ENCODE measurements around the gene CSTF2.
A peak's percentile ranks its signal among the peaks of the same experiment; 100 is the strongest.
"Not testable (repeated sequence)": the region's sequence is repeated elsewhere in the genome, so short reads cannot be mapped to it uniquely, and the experiment has no call there.

Gene CSTF2

GRCh38 chrX:100819837-100820666, at the start of gene CSTF2:
Gene CSTF2, plus strand, starts transcription at chrX:100820391. Its CDS starts 26 bp downstream, at chrX:100820417.
- Histone ChIP-seq H3K27me3 (ENCODE audit: control insufficient read depth, insufficient read depth, low read length) (no peaks in the 10 kb centered on the region), H3K36me3 (ENCODE audit: control insufficient read depth, insufficient read depth, low read length) (no peaks in the 10 kb centered on the region), H3K4me1 (ENCODE audit: control insufficient read depth, insufficient read depth, low read length) (no peaks in the 10 kb centered on the region), H3K27ac (ENCODE audit: low read length) (no peak within 1 kb of the TSS), H3K9me3 (ENCODE audit: control insufficient read depth, insufficient read depth, low read length) (no peaks in the 10 kb centered on the region), H3K4me3 (ENCODE audit: low read length) (peak within 1 kb of the TSS; percentile 100; the same call in 1 of the 2 replicates)
- DNase-seq (ENCODE audit: low read depth, low spot score), result peak; percentile 41
- WGBS (ENCODE audit: insufficient coverage, insufficient read length), result no CpG with 5 or more reads among the region's 49 CpGs

- WGBS (ENCODE audit: insufficient coverage, insufficient read length), result no CpG with 5 or more reads among the region's 7 CpGs
- not testable (repeated sequence) for H3K36me3 ChIP-seq (ENCODE audit: control insufficient read depth, insufficient read depth, low read length); H3K4me3 ChIP-seq (ENCODE audit: low read length); H3K27ac ChIP-seq (ENCODE audit: low read length); H3K9me3 ChIP-seq (ENCODE audit: control insufficient read depth, insufficient read depth, low read length); H3K27me3 ChIP-seq (ENCODE audit: control insufficient read depth, insufficient read depth, low read length); DNase-seq (ENCODE audit: low read depth, low spot score); H3K4me1 ChIP-seq (ENCODE audit: control insufficient read depth, insufficient read depth, low read length)
These were observed 23.8 kb upstream of the CSTF2 start for GRCh38 chrX:100796371-100796770.

- WGBS (ENCODE audit: insufficient coverage, insufficient read length), result no CpG with 5 or more reads among the region's 4 CpGs
- Histone ChIP-seq H3K4me1 (ENCODE audit: control insufficient read depth, insufficient read depth, low read length) (no peaks in the 10 kb centered on the region), H3K27ac (ENCODE audit: low read length) (no peak overlapping the region), H3K27me3 (ENCODE audit: control insufficient read depth, insufficient read depth, low read length) (no peaks in the 10 kb centered on the region), H3K9me3 (ENCODE audit: control insufficient read depth, insufficient read depth, low read length) (no peaks in the 10 kb centered on the region), H3K4me3 (ENCODE audit: low read length) (no peak overlapping the region), H3K36me3 (ENCODE audit: control insufficient read depth, insufficient read depth, low read length) (no peaks in the 10 kb centered on the region)
- DNase-seq (ENCODE audit: low read depth, low spot score), result no peak
These were observed 22.8 kb upstream of the CSTF2 start for GRCh38 chrX:100797359-100797758.

GRCh38 chrX:100798484-100799214, 21.5 kb upstream of the CSTF2 start:
- no peaks in the 10 kb centered on the region for H3K36me3 ChIP-seq (ENCODE audit: control insufficient read depth, insufficient read depth, low read length)
- no peaks in the 10 kb centered on the region for H3K9me3 ChIP-seq (ENCODE audit: control insufficient read depth, insufficient read depth, low read length)
- H3K27ac ChIP-seq (ENCODE audit: low read length), result no peak overlapping the region
- no CpG with 5 or more reads among the region's 4 CpGs for WGBS (ENCODE audit: insufficient coverage, insufficient read length)
- no peaks in the 10 kb centered on the region for H3K4me1 ChIP-seq (ENCODE audit: control insufficient read depth, insufficient read depth, low read length)
- H3K27me3 ChIP-seq (ENCODE audit: control insufficient read depth, insufficient read depth, low read length), result no peaks in the 10 kb centered on the region
- H3K4me3 ChIP-seq (ENCODE audit: low read length), result no peak overlapping the region
- DNase-seq (ENCODE audit: low read depth, low spot score), result no peak

- H3K4me1 ChIP-seq (ENCODE audit: control insufficient read depth, insufficient read depth, low read length), result no peaks in the 10 kb centered on the region
- H3K27ac ChIP-seq (ENCODE audit: low read length), result no peak overlapping the region
- H3K9me3 ChIP-seq (ENCODE audit: control insufficient read depth, insufficient read depth, low read length), result no peaks in the 10 kb centered on the region
- WGBS (ENCODE audit: insufficient coverage, insufficient read length), result no CpG with 5 or more reads among the region's 3 CpGs
- H3K27me3 ChIP-seq (ENCODE audit: control insufficient read depth, insufficient read depth, low read length), result no peaks in the 10 kb centered on the region
- DNase-seq (ENCODE audit: low read depth, low spot score), result no peak
- no peaks in the 10 kb centered on the region for H3K36me3 ChIP-seq (ENCODE audit: control insufficient read depth, insufficient read depth, low read length)
- no peak overlapping the region for H3K4me3 ChIP-seq (ENCODE audit: low read length)
These were observed 17.3 kb upstream of the CSTF2 start for GRCh38 chrX:100802843-100803242.

GRCh38 chrX:100804780-100805179, 15.4 kb upstream of the CSTF2 start:
- H3K4me3 ChIP-seq (ENCODE audit: low read length), result no peak overlapping the region
- no peaks in the 10 kb centered on the region for H3K9me3 ChIP-seq (ENCODE audit: control insufficient read depth, insufficient read depth, low read length)
- WGBS (ENCODE audit: insufficient coverage, insufficient read length), result no CpG with 5 or more reads among the region's 1 CpG
- DNase-seq (ENCODE audit: low read depth, low spot score), result no peak
- no peaks in the 10 kb centered on the region for H3K27me3 ChIP-seq (ENCODE audit: control insufficient read depth, insufficient read depth, low read length)
- no peaks in the 10 kb centered on the region for H3K36me3 ChIP-seq (ENCODE audit: control insufficient read depth, insufficient read depth, low read length)
- H3K4me1 ChIP-seq (ENCODE audit: control insufficient read depth, insufficient read depth, low read length), result no peaks in the 10 kb centered on the region
- H3K27ac ChIP-seq (ENCODE audit: low read length), result no peak overlapping the region

GRCh38 chrX:100808265-100808664, 11.9 kb upstream of the CSTF2 start:
- not testable (repeated sequence) for H3K27ac ChIP-seq (ENCODE audit: low read length); H3K4me3 ChIP-seq (ENCODE audit: low read length); H3K4me1 ChIP-seq (ENCODE audit: control insufficient read depth, insufficient read depth, low read length); H3K27me3 ChIP-seq (ENCODE audit: control insufficient read depth, insufficient read depth, low read length); H3K36me3 ChIP-seq (ENCODE audit: control insufficient read depth, insufficient read depth, low read length); H3K9me3 ChIP-seq (ENCODE audit: control insufficient read depth, insufficient read depth, low read length); DNase-seq (ENCODE audit: low read depth, low spot score)
- WGBS (ENCODE audit: insufficient coverage, insufficient read length), result no CpG with 5 or more reads among the region's 7 CpGs

- no peak overlapping the region for H3K4me3 ChIP-seq (ENCODE audit: low read length)
- H3K36me3 ChIP-seq (ENCODE audit: control insufficient read depth, insufficient read depth, low read length), result no peaks in the 10 kb centered on the region
- no peaks in the 10 kb centered on the region for H3K4me1 ChIP-seq (ENCODE audit: control insufficient read depth, insufficient read depth, low read length)
- no peak overlapping the region for H3K27ac ChIP-seq (ENCODE audit: low read length)
- no peaks in the 10 kb centered on the region for H3K27me3 ChIP-seq (ENCODE audit: control insufficient read depth, insufficient read depth, low read length)
- WGBS (ENCODE audit: insufficient coverage, insufficient read length), result no CpG with 5 or more reads among the region's 12 CpGs
- H3K9me3 ChIP-seq (ENCODE audit: control insufficient read depth, insufficient read depth, low read length), result no peaks in the 10 kb centered on the region
- DNase-seq (ENCODE audit: low read depth, low spot score), result no peak
These were observed 7.7 kb upstream of the CSTF2 start for GRCh38 chrX:100812216-100813158.

GRCh38 chrX:100817340-100817739, 2.9 kb upstream of the CSTF2 start:
- no peak overlapping the region for H3K27ac ChIP-seq (ENCODE audit: low read length)
- H3K9me3 ChIP-seq (ENCODE audit: control insufficient read depth, insufficient read depth, low read length), result no peaks in the 10 kb centered on the region
- WGBS (ENCODE audit: insufficient coverage, insufficient read length), result no CpG with 5 or more reads among the region's 2 CpGs
- no peaks in the 10 kb centered on the region for H3K27me3 ChIP-seq (ENCODE audit: control insufficient read depth, insufficient read depth, low read length)
- no peaks in the 10 kb centered on the region for H3K4me1 ChIP-seq (ENCODE audit: control insufficient read depth, insufficient read depth, low read length)
- H3K36me3 ChIP-seq (ENCODE audit: control insufficient read depth, insufficient read depth, low read length), result no peaks in the 10 kb centered on the region
- DNase-seq (ENCODE audit: low read depth, low spot score), result no peak
- H3K4me3 ChIP-seq (ENCODE audit: low read length), result no peak overlapping the region

GRCh38 chrX:100819534-100819836, 706 bp upstream of the CSTF2 start:
- no CpG with 5 or more reads among the region's 15 CpGs for WGBS (ENCODE audit: insufficient coverage, insufficient read length)
- peak overlapping the region; percentile 100; the same call in 1 of the 2 replicates for H3K4me3 ChIP-seq (ENCODE audit: low read length)
- no peaks in the 10 kb centered on the region for H3K36me3 ChIP-seq (ENCODE audit: control insufficient read depth, insufficient read depth, low read length)
- H3K9me3 ChIP-seq (ENCODE audit: control insufficient read depth, insufficient read depth, low read length), result no peaks in the 10 kb centered on the region
- H3K27me3 ChIP-seq (ENCODE audit: control insufficient read depth, insufficient read depth, low read length), result no peaks in the 10 kb centered on the region
- no peaks in the 10 kb centered on the region for H3K4me1 ChIP-seq (ENCODE audit: control insufficient read depth, insufficient read depth, low read length)
- no peak for DNase-seq (ENCODE audit: low read depth, low spot score)
- no peak overlapping the region for H3K27ac ChIP-seq (ENCODE audit: low read length)

Data from iPS DF 6.9 (cell line).